A549 (cell line): ENCODE results near the gene DSCAML1. TPM values are rescaled to one million over a fixed set of nuclear protein-coding genes. Genes with fewer than 3 reads are reported as not detected.

Experiments
- ATAC-seq, 2 experiments: fragments of 200-7000 bp in 1 of 2; fragments of >200 bp in 1 of 2; cut with Nextera tagmentation in 1 of 2; cut with Tn5 transposase in 1 of 2; 3 replicates each; pipeline versions ENCODE4 v1.8.0 to v1.9.1; 2018 to 2020; ENCODE audit warnings: mild to moderate bottlenecking in 1 of 2, moderate library complexity in 1 of 2
- CTCF ChIA-PET: fragments of 300-600 bp; sonication (Branson Sonifier 250); formaldehyde crosslinking; extraction: SDS; loops from one replicate; lab custom pipeline; 2021; ENCODE audit warnings: antibody characterized with exemption, inconsistent platforms; lab: Yijun Ruan, JAX
- POLR2A ChIA-PET: fragments of 350-600 bp; formaldehyde crosslinking; extraction: SDS; loops from one replicate; lab custom pipeline; 2021; ENCODE audit warnings: antibody characterized with exemption, inconsistent platforms; lab: Yijun Ruan, JAX
- DNase-seq, 2 experiments: peaks; one replicate each; pipeline versions ENCODE4 v3.0.0 to v3.0.0-alpha.2; 2011 to 2016; ENCODE audit warnings: low read depth in 1 of 2, low spot score in 1 of 2
- FAIRE-seq: peaks from 2 replicates; lab custom pipeline; 2011; peaks lifted over from hg19 to GRCh38; lab: Jason Lieb, UNC
- H3K27ac ChIP-seq, 2 experiments: fragments of >200 bp; sonication (Bioruptor Twin); formaldehyde crosslinking; 3 replicates each; pipeline ENCODE4 v1.5.1; 2016 to 2017
- H3K4me1 ChIP-seq: fragments of >200 bp; sonication (Bioruptor Twin); formaldehyde crosslinking; 3 replicates; pipeline ENCODE4 v1.6.1; 2016
- H3K4me2 ChIP-seq: fragments of >200 bp; sonication (Bioruptor Twin); formaldehyde crosslinking; 3 replicates; pipeline ENCODE4 v1.6.1; 2016
- H3K4me3 ChIP-seq: fragments of >200 bp; sonication (Bioruptor Twin); formaldehyde crosslinking; 3 replicates; pipeline ENCODE4 v1.5.1; 2016
- H3K9me3 ChIP-seq: fragments of >200 bp; sonication (Bioruptor Twin); formaldehyde crosslinking; 3 replicates; pipeline ENCODE4 v1.6.1; 2016
- CEBPB ChIP-seq, 2 experiments: fragments of >200 bp in 1 of 2; sonication (Bioruptor Twin) in 1 of 2; formaldehyde crosslinking in 1 of 2; IDR thresholded peaks; 2 replicates each; pipeline ENCODE4 v1.6.1; 2012 to 2016
- CHD2 ChIP-seq: fragments of 150-350 bp; IDR thresholded peaks from 2 replicates; pipeline ENCODE4 v1.6.1; 2014; ENCODE audit warnings: low read length; ENCODE audit not compliant: partially characterized antibody
- CHD4 ChIP-seq: fragments of 200-600 bp; sonication (generic); IDR thresholded peaks from 2 replicates; pipeline ENCODE4 v1.6.1; 2016; ENCODE audit warnings: antibody characterized with exemption, mild to moderate bottlenecking, borderline replicate concordance
- EHF ChIP-seq: fragments of 250-450 bp; sonication (Bioruptor Pico); IDR thresholded peaks from 2 replicates; pipeline ENCODE4 v1.5.0; 2020; ENCODE audit warnings: mild to moderate bottlenecking
- EP300 ChIP-seq, 2 experiments: fragments of >200 bp; sonication (Bioruptor Twin); formaldehyde crosslinking; IDR thresholded peaks; 2 replicates in 1 of 2; 3 replicates in 1 of 2; pipeline ENCODE4 v1.6.1; 2016 to 2017
- ESRRA ChIP-seq: fragments of 150-350 bp; IDR thresholded peaks from 2 replicates; pipeline ENCODE4 v1.6.1; 2014; ENCODE audit warnings: mild to moderate bottlenecking, low read length, borderline replicate concordance
- GATA3 ChIP-seq: IDR thresholded peaks from 2 replicates; pipeline ENCODE4 v1.6.1; 2012; ENCODE audit warnings: borderline replicate concordance
- HDAC2 ChIP-seq: fragments of 200-600 bp; sonication (generic); IDR thresholded peaks from 2 replicates; pipeline ENCODE4 v1.6.1; 2016
- HMGXB4 ChIP-seq: fragments of 250-450 bp; sonication (Bioruptor Pico); IDR thresholded peaks from 2 replicates; pipeline ENCODE4 v1.5.0; 2021; ENCODE audit warnings: mild to moderate bottlenecking, moderate library complexity, borderline replicate concordance
- HOXB13 ChIP-seq: fragments of 250-450 bp; sonication (Bioruptor Pico); IDR thresholded peaks from 2 replicates; pipeline ENCODE4 v1.5.0; 2020; ENCODE audit warnings: low read depth, mild to moderate bottlenecking, moderate library complexity
- KDM5A ChIP-seq: fragments of 200-600 bp; sonication (generic); IDR thresholded peaks from 2 replicates; pipeline ENCODE4 v1.6.1; 2016; ENCODE audit warnings: antibody characterized with exemption, mild to moderate bottlenecking
- NFE2L2 ChIP-seq: fragments of 150-350 bp; conservative IDR thresholded peaks from 2 replicates; pipeline ENCODE4 v1.6.1; 2014; ENCODE audit warnings: low read length
- NPAS2 ChIP-seq: fragments of 250-450 bp; sonication (Bioruptor Pico); IDR thresholded peaks from 2 replicates; pipeline ENCODE4 v1.8.0; 2022; ENCODE audit warnings: mild to moderate bottlenecking, moderate library complexity, borderline replicate concordance
- RARB ChIP-seq: fragments of 250-450 bp; sonication (Bioruptor Pico); IDR thresholded peaks from 2 replicates; pipeline ENCODE4 v1.8.0; 2021; ENCODE audit warnings: mild to moderate bottlenecking, moderate library complexity
- SREBF2 ChIP-seq: fragments of 450-650 bp; IDR thresholded peaks from 2 replicates; pipeline ENCODE4 v1.6.1; 2014; ENCODE audit warnings: mild to moderate bottlenecking, moderate library complexity
- ZC3H11A ChIP-seq: fragments of 450-650 bp; IDR thresholded peaks from 2 replicates; pipeline ENCODE4 v1.6.1; 2014; ENCODE audit warnings: antibody characterized with exemption, mild to moderate bottlenecking
- WGBS: methylation state at CpG from one replicate; pipeline ENCODE4 v1.1.6; 2017; ENCODE audit errors: missing lambda C conversion rate; 5-methylcytosine and 5-hydroxymethylcytosine counted together
- polyA plus RNA-seq, 4 experiments: library from polyadenylated mRNA; depleted of rRNA in 3 of 4; stranded (reverse); fragments of >200 nt; fragmentation: RNase III in 1 of 4; extraction: RNeasy Plus Mini Kit Qiagen cat#74134 plus additional on column Dnase treatment in 1 of 4; gene quantifications; 2 replicates in 3 of 4; 3 replicates in 1 of 4; pipeline ENCODE4 v1.2.3, GENCODE V29; 2011 to 2017
- TF ChIP-seq, protein P1 (sequence below): fragments of 450-650 bp; IDR thresholded peaks from 2 replicates; pipeline ENCODE4 v1.6.1; 2014; ENCODE audit warnings: antibody characterized with exemption
- TF ChIP-seq, protein P2 (sequence below): fragments of >200 bp; sonication (Bioruptor Twin); formaldehyde crosslinking; IDR thresholded peaks from 2 replicates; pipeline ENCODE4 v1.6.1; 2016
- TF ChIP-seq, protein P3 (sequence below): IDR thresholded peaks from 2 replicates; pipeline ENCODE4 v1.6.1; 2012
- TF ChIP-seq, protein P4 (sequence below): fragments of >200 bp; sonication (Bioruptor Twin); formaldehyde crosslinking; IDR thresholded peaks from 3 replicates; pipeline ENCODE4 v1.5.1; 2016

Gene DSCAML1
- polyA plus RNA-seq, 2 of the 4 experiments (the other 2 are of a cell fraction): 0.12 to 0.31 TPM

GRCh38 chr11:117426297-117426685 is 370.7 kb downstream of the DSCAML1 start (continued):
- TF ChIP-seq, protein P1, sequence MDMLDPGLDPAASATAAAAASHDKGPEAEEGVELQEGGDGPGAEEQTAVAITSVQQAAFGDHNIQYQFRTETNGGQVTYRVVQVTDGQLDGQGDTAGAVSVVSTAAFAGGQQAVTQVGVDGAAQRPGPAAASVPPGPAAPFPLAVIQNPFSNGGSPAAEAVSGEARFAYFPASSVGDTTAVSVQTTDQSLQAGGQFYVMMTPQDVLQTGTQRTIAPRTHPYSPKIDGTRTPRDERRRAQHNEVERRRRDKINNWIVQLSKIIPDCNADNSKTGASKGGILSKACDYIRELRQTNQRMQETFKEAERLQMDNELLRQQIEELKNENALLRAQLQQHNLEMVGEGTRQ: no peak

DNA sequence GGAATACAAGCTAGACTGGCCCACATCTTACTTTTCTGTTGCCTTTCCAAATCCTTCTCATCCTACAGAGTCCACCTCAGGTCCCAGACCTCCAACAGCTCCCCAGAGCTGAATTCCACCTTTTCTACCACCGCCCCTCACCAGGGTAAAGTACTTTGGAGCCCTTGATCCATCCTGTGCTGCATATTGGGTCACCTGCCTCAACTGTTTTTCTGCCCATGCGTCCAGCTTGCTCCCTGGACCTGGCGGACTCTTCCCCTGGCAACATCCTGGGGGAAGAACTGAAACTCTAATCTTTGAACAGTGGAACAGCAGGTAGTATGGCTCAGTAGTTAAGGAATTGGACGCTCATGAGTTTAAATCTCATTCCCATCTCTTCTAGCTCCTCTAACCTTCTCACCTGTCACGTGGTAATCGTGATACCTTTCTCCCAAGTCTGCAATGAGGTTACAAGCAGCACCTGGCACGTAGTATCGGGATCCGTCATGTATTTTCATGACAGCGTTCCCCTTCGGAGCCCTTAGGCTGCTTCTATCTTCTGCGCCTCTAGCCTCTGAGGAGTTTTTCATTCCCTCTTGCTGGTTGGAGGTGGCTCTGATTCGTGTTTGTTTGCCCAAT is 371.2 kb downstream of the DSCAML1 start:
- ChIA-PET CTCF (interaction anchor here (0.6 to 7.6 kb wide), 62 partner anchors 10 to 651 kb away, joined by 3 to 128 read pairs (median 4); partner anchors contain the start of genes FXYD2 and TMPRSS4), POLR2A (interaction anchor here (1.1 kb wide), 1 partner anchor 392 kb away, joined by 5 read pairs; no protein-coding TSS in a partner anchor)
- FAIRE-seq (no peak), ATAC-seq (no peak), DNase-seq (no peak)
- Histone ChIP-seq H3K4me2 (no peak overlapping the region; the same call in 2 of the 3 replicates), H3K4me3 (no peak overlapping the region), H3K27ac (no peak overlapping the region), H3K4me1 (no peaks in the 10 kb centered on the region), H3K9me3 (no peaks in the 10 kb centered on the region)
- WGBS: 44% methylated on average over 13 of the region's 13 CpGs
- no peak for TF ChIP-seq HMGXB4 (CRISPR knock-in tag)
- TF ChIP-seq ESRRA: no peak
- TF ChIP-seq CEBPB (IDR thresholded peaks at IDR 0.05): no peak
- no peak for TF ChIP-seq ZC3H11A
- TF ChIP-seq CHD2: no peak
- TF ChIP-seq, protein P2, sequence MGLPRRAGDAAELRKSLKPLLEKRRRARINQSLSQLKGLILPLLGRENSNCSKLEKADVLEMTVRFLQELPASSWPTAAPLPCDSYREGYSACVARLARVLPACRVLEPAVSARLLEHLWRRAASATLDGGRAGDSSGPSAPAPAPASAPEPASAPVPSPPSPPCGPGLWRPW: no peak
- no peak for TF ChIP-seq SREBF2
- TF ChIP-seq, protein P3, sequence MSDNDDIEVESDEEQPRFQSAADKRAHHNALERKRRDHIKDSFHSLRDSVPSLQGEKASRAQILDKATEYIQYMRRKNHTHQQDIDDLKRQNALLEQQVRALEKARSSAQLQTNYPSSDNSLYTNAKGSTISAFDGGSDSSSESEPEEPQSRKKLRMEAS: no peak
- TF ChIP-seq RARB: no peak
- TF ChIP-seq NFE2L2: no peak
- TF ChIP-seq CHD4: no peak
- no peak for TF ChIP-seq GATA3

DNA sequence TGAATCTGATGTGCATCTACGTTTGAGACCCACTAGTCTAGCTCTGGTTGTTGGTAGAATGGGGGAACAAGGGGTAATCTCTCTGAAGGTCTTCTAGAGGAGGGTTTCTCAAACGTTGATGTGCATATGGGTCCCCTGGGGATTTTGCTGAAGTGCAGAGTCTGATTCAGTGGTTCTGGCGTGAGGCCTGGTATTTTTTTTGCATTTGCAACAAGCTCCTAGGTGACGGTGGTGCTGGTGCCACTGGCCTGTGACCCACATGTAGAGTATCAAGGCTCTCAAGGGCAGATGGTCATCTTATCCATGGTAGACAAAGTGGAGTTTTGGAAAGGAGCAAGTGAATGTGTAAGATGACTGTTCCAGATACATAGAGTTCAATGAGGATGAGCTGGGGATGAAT is 372.2 kb downstream of the DSCAML1 start:
- no peak overlapping the region for H3K4me2 ChIP-seq
- H3K27ac ChIP-seq: no peak overlapping the region
- TF ChIP-seq, protein P4, sequence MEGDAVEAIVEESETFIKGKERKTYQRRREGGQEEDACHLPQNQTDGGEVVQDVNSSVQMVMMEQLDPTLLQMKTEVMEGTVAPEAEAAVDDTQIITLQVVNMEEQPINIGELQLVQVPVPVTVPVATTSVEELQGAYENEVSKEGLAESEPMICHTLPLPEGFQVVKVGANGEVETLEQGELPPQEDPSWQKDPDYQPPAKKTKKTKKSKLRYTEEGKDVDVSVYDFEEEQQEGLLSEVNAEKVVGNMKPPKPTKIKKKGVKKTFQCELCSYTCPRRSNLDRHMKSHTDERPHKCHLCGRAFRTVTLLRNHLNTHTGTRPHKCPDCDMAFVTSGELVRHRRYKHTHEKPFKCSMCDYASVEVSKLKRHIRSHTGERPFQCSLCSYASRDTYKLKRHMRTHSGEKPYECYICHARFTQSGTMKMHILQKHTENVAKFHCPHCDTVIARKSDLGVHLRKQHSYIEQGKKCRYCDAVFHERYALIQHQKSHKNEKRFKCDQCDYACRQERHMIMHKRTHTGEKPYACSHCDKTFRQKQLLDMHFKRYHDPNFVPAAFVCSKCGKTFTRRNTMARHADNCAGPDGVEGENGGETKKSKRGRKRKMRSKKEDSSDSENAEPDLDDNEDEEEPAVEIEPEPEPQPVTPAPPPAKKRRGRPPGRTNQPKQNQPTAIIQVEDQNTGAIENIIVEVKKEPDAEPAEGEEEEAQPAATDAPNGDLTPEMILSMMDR: no peak
- TF ChIP-seq KDM5A (no peak), EP300 (IDR thresholded peaks at IDR 0.05) (no peak), NPAS2 (no peak), EHF (CRISPR knock-in tag) (no peak), NFE2L2 (no peak), SREBF2 (no peak), HMGXB4 (CRISPR knock-in tag) (no peak), HOXB13 (CRISPR knock-in tag) (no peak), HDAC2 (no peak)
- TF ChIP-seq, all 56 proteins: peak for 0
- POLR2A ChIA-PET: no interaction called here
- ATAC-seq: no peak
- no peaks in the 10 kb centered on the region for H3K9me3 ChIP-seq
- H3K4me1 ChIP-seq: no peaks in the 10 kb centered on the region
- WGBS: 55% methylated on average over 2 of the region's 4 CpGs
- DNase-seq: no peak
- H3K4me3 ChIP-seq: no peak overlapping the region
- CTCF ChIA-PET: interaction anchor here (0.8 to 7.6 kb wide), 13 partner anchors 10 to 628 kb away, joined by 3 to 128 read pairs (median 17); no protein-coding TSS in a partner anchor
- FAIRE-seq: no peak
